GM23338 (cell line): ENCODE results near the gene WDR1. TPM values are rescaled to one million over a fixed set of nuclear protein-coding genes. Genes with fewer than 3 reads are reported as not detected.

Experiments
- ATAC-seq: fragments of 200-7000 bp; cut with Tn5 transposase; 3 replicates; pipeline ENCODE4 v1.9.1; 2020
- DNase-seq: peaks from one replicate; pipeline ENCODE4 v3.0.0-alpha.2; 2015; ENCODE audit warnings: low spot score
- H2AFZ ChIP-seq: fragments of 200-600 bp; sonication (generic); 2 replicates; pipeline ENCODE4 v1.8.0; 2016; ENCODE audit warnings: antibody characterized with exemption, mild to moderate bottlenecking, moderate library complexity
- H3F3A ChIP-seq: fragments of 200-600 bp; sonication (generic); replicated peaks from 2 replicates; pipeline ENCODE4 v1.8.0; 2017; ENCODE audit warnings: antibody characterized with exemption, mixed run types, low read depth
- H3K27ac ChIP-seq: fragments of 200-600 bp; sonication (generic); 2 replicates; pipeline ENCODE4 v1.6.1; 2016; ENCODE audit warnings: low read depth
- H3K27me3 ChIP-seq: fragments of 200-600 bp; sonication (generic); 2 replicates; pipeline ENCODE4 v1.8.0; 2016; ENCODE audit warnings: mild to moderate bottlenecking, mixed run types, moderate library complexity; ENCODE audit not compliant: insufficient read depth
- H3K36me3 ChIP-seq: fragments of 200-600 bp; sonication (generic); 2 replicates; pipeline ENCODE4 v1.8.0; 2016; ENCODE audit warnings: mild to moderate bottlenecking; ENCODE audit not compliant: insufficient read depth
- H3K4me1 ChIP-seq: fragments of 200-600 bp; sonication (generic); 2 replicates; pipeline ENCODE4 v1.8.0; 2016; ENCODE audit warnings: mild to moderate bottlenecking, moderate library complexity; ENCODE audit not compliant: insufficient read depth
- H3K4me2 ChIP-seq: fragments of 200-600 bp; sonication (generic); 2 replicates; pipeline ENCODE4 v1.7.1; 2017; ENCODE audit warnings: mixed run types
- H3K4me3 ChIP-seq: fragments of 200-600 bp; sonication (generic); 2 replicates; pipeline ENCODE4 v1.6.1; 2016; ENCODE audit warnings: mixed run types
- H3K79me2 ChIP-seq: fragments of 200-600 bp; sonication (generic); replicated peaks from 2 replicates; pipeline ENCODE4 v1.8.0; 2017; ENCODE audit warnings: mild to moderate bottlenecking; ENCODE audit not compliant: insufficient read depth
- H3K9me2 ChIP-seq: fragments of 200-600 bp; sonication (generic); 2 replicates; pipeline ENCODE4 v1.8.0; 2017; ENCODE audit not compliant: insufficient read depth
- H4K20me1 ChIP-seq: fragments of 200-600 bp; sonication (generic); replicated peaks from 2 replicates; pipeline ENCODE4 v1.8.0; 2017; ENCODE audit warnings: mild to moderate bottlenecking; ENCODE audit not compliant: insufficient read depth
- H3K27ac Mint-ChIP-seq: 2 replicates; pipeline ENCODE4 v1.8.0; 2020; ENCODE audit warnings: inconsistent platforms, mild to moderate bottlenecking, moderate library complexity, mixed read lengths
- H3K27me3 Mint-ChIP-seq: 3 replicates; pipeline ENCODE4 v1.8.0; 2022; ENCODE audit warnings: low read depth, mild to moderate bottlenecking, moderate library complexity, mixed read lengths, inconsistent platforms; ENCODE audit not compliant: insufficient read depth, poor library complexity
- H3K36me3 Mint-ChIP-seq: 3 replicates; pipeline ENCODE4 v1.8.0; 2021; ENCODE audit warnings: low read depth, mild to moderate bottlenecking, inconsistent platforms, moderate library complexity, mixed read lengths
- H3K4me1 Mint-ChIP-seq: 3 replicates; pipeline ENCODE4 v1.8.0; 2020; ENCODE audit warnings: mild to moderate bottlenecking, inconsistent platforms, mixed read lengths
- H3K4me3 Mint-ChIP-seq: 3 replicates; pipeline ENCODE4 v1.8.0; 2021; ENCODE audit warnings: moderate library complexity, mild to moderate bottlenecking, inconsistent platforms, mixed read lengths
- H3K9me3 Mint-ChIP-seq: 3 replicates; pipeline ENCODE4 v1.8.0; 2020; ENCODE audit warnings: moderate library complexity, mild to moderate bottlenecking, inconsistent platforms, mixed read lengths
- CREB1 ChIP-seq: fragments of 250-450 bp; sonication (Bioruptor Pico); IDR thresholded peaks from 2 replicates; pipeline ENCODE4 v1.5.0; 2020; ENCODE audit warnings: low read depth, mild to moderate bottlenecking, moderate library complexity
- CTCF ChIP-seq, 2 experiments: fragments of 200-600 bp in 1 of 2; sonication (generic) in 1 of 2; conservative IDR thresholded peaks; 2 replicates each; pipeline versions ENCODE4 v1.5.1 to v1.6.1; 2016 to 2017; ENCODE audit warnings: antibody characterized with exemption in 2 of 2, low read depth in 2 of 2, mild to moderate bottlenecking in 2 of 2, moderate library complexity in 1 of 2
- EZH2 ChIP-seq: fragments of 200-600 bp; sonication (generic); IDR thresholded peaks from one replicate; pipeline ENCODE4 v1.8.0; 2017; ENCODE audit warnings: antibody characterized with exemption, mild to moderate bottlenecking, low read depth; ENCODE audit not compliant: unreplicated experiment
- EZH2phosphoT487 ChIP-seq: fragments of 200-600 bp; sonication (generic); IDR thresholded peaks from one replicate; pipeline ENCODE4 v1.8.1; 2018; ENCODE audit warnings: antibody characterized with exemption; ENCODE audit not compliant: unreplicated experiment
- JUNB ChIP-seq: IDR thresholded peaks from one replicate; pipeline ENCODE4 v1.6.1; 2016; ENCODE audit warnings: antibody characterized with exemption; ENCODE audit not compliant: unreplicated experiment
- NANOG ChIP-seq: IDR thresholded peaks from 2 replicates; pipeline ENCODE4 v1.6.1; 2016; ENCODE audit warnings: antibody characterized with exemption, borderline replicate concordance
- POLR2AphosphoS5 ChIP-seq: IDR thresholded peaks from 2 replicates; pipeline ENCODE4 v1.6.1; 2016; ENCODE audit warnings: antibody characterized with exemption, low read depth
- STAT1 ChIP-seq: IDR thresholded peaks from one replicate; pipeline ENCODE4 v1.6.1; 2016; ENCODE audit warnings: antibody characterized with exemption; ENCODE audit not compliant: unreplicated experiment
- ZNF114 ChIP-seq: fragments of 250-450 bp; sonication (Bioruptor Pico); IDR thresholded peaks from 2 replicates; pipeline ENCODE4 v1.5.0; 2020; ENCODE audit warnings: mild to moderate bottlenecking, moderate library complexity
- ZNF331 ChIP-seq: fragments of 250-450 bp; sonication (Bioruptor Pico); IDR thresholded peaks from 2 replicates; pipeline ENCODE4 v1.5.0; 2020; ENCODE audit warnings: low read depth, mild to moderate bottlenecking, moderate library complexity
- ZNF462 ChIP-seq: fragments of 250-450 bp; sonication (Bioruptor Pico); IDR thresholded peaks from 2 replicates; pipeline ENCODE4 v1.5.0; 2020; ENCODE audit warnings: mild to moderate bottlenecking, moderate library complexity
- polyA plus RNA-seq: library from polyadenylated mRNA; unstranded; fragments of >200 nt; fragmentation: Nextera tagmentation; extraction: Ambion mirVana; gene quantifications from 2 replicates; pipeline ENCODE4 v1.2.1, GENCODE V29; 2016
- total RNA-seq: library from RNA; depleted of rRNA; stranded (reverse); fragments of >200 nt; shearing (Covaris generic); gene quantifications from 2 replicates; pipeline ENCODE4 v1.2.3, GENCODE V29; 2014
- TF ChIP-seq, protein P1 (sequence below): IDR thresholded peaks from 2 replicates; pipeline ENCODE4 v1.6.1; 2016; ENCODE audit warnings: antibody characterized with exemption
- TF ChIP-seq, protein P2 (sequence below): IDR thresholded peaks from one replicate; pipeline ENCODE4 v1.6.1; 2018; ENCODE audit warnings: antibody characterized with exemption; ENCODE audit not compliant: unreplicated experiment

WDR1 gene
- total and polyA plus RNA-seq, 2 experiments from 2014 or later: 93.2 to 248 TPM

GRCh38 chr4:10075953-10076391 lies 40.6 kb downstream of the WDR1 start:
- Mint-ChIP-seq H3K36me3 (peaks cover 85% of the 10 kb centered on the region), H3K27me3 (peaks cover 9% of the 10 kb centered on the region), H3K27ac (no peak overlapping the region), H3K4me1 (peaks cover 2% of the 10 kb centered on the region), H3K9me3 (no peaks in the 10 kb centered on the region), H3K4me3 (no peak overlapping the region)
- no peak overlapping the region for H2AFZ ChIP-seq
- no peak for ATAC-seq
- no peak overlapping the region for H3K4me2 ChIP-seq
- H4K20me1 ChIP-seq: no peaks in the 10 kb centered on the region; the same call in 1 of the 2 replicates
- no peak overlapping the region for H3K4me3 ChIP-seq
- H3K4me1 ChIP-seq: no peaks in the 10 kb centered on the region
- no peaks in the 10 kb centered on the region for H3F3A ChIP-seq
- no peaks in the 10 kb centered on the region for H3K27me3 ChIP-seq
- peaks cover 31% of the 10 kb centered on the region for H3K36me3 ChIP-seq
- DNase-seq: no peak
- H3K9me2 ChIP-seq: no peaks in the 10 kb centered on the region
- TF ChIP-seq JUNB (no peak), STAT1 (no peak), CTCF (conservative IDR thresholded peaks at IDR 0.05; ENCODE audit: low read depth in 2 of 2) (no peak), EZH2 (no peak), ZNF462 (CRISPR knock-in tag) (no peak), EZH2phosphoT487 (no peak), ZNF114 (CRISPR knock-in tag) (no peak), NANOG (no peak), CREB1 (CRISPR knock-in tag) (no peak), ZNF331 (CRISPR knock-in tag) (no peak), POLR2AphosphoS5 (no peak)
- TF ChIP-seq, protein P1, sequence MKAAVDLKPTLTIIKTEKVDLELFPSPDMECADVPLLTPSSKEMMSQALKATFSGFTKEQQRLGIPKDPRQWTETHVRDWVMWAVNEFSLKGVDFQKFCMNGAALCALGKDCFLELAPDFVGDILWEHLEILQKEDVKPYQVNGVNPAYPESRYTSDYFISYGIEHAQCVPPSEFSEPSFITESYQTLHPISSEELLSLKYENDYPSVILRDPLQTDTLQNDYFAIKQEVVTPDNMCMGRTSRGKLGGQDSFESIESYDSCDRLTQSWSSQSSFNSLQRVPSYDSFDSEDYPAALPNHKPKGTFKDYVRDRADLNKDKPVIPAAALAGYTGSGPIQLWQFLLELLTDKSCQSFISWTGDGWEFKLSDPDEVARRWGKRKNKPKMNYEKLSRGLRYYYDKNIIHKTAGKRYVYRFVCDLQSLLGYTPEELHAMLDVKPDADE: no peak
- TF ChIP-seq, protein P2, sequence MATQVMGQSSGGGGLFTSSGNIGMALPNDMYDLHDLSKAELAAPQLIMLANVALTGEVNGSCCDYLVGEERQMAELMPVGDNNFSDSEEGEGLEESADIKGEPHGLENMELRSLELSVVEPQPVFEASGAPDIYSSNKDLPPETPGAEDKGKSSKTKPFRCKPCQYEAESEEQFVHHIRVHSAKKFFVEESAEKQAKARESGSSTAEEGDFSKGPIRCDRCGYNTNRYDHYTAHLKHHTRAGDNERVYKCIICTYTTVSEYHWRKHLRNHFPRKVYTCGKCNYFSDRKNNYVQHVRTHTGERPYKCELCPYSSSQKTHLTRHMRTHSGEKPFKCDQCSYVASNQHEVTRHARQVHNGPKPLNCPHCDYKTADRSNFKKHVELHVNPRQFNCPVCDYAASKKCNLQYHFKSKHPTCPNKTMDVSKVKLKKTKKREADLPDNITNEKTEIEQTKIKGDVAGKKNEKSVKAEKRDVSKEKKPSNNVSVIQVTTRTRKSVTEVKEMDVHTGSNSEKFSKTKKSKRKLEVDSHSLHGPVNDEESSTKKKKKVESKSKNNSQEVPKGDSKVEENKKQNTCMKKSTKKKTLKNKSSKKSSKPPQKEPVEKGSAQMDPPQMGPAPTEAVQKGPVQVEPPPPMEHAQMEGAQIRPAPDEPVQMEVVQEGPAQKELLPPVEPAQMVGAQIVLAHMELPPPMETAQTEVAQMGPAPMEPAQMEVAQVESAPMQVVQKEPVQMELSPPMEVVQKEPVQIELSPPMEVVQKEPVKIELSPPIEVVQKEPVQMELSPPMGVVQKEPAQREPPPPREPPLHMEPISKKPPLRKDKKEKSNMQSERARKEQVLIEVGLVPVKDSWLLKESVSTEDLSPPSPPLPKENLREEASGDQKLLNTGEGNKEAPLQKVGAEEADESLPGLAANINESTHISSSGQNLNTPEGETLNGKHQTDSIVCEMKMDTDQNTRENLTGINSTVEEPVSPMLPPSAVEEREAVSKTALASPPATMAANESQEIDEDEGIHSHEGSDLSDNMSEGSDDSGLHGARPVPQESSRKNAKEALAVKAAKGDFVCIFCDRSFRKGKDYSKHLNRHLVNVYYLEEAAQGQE: no peak
- no peaks in the 10 kb centered on the region for H3K79me2 ChIP-seq
- no peak overlapping the region for H3K27ac ChIP-seq
